HG03571 (cell line): ENCODE data around the gene AOAH.
"Not testable (repeated sequence)": the region's sequence is repeated elsewhere in the genome, so short reads cannot be mapped to it uniquely, and the experiment has no call there.

Source experiments
- ATAC-seq: cut with Tn5 transposase; IDR thresholded peaks from one replicate; pipeline ENCODE4 v1.9.1; 2021; ENCODE audit not compliant: unreplicated experiment

Gene AOAH

GRCh38 chr7:36739351-36739750 is 15.1 kb upstream of the AOAH start:
- ATAC-seq, result no peak

DNA sequence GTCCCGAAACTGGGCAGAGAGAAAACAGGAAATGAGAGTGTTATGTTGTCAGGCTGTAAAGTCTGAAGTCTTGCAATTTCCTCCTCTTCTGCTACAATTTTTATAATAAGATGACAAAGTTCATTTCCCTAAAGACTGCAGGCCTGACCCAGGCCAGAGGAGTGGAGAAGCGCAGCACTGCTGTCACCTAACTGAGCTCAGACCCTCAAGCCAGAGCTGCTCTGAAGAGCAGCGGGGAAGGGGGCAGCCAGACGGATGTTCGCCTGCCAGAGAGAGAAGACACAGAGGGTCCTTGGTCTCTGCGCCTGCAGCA is 12.6 kb upstream of the AOAH start:
- ATAC-seq, result peak; percentile 83

GRCh38 chr7:36736090-36736898 is 12.0 kb upstream of the AOAH start:
- no peak for ATAC-seq

DNA sequence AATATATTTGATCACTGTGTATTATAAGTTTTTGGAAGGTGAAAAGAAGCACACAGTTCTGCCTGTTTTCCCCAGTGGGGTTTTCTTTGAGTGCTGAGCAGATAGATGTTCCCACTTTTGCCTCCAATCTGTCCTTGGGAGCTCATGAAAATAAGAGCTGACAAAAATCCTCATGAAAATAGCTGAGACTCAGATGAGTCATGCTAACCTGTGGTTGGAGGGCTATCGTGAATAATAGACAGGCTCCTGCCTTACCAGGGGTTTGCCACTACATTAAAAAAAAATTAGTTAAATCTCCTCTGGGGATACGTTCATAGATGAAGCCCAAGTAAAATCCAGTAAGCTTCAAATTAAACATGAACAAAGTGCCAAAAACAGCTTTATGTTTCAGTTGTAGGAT is 10.9 kb upstream of the AOAH start:
- no peak for ATAC-seq

GRCh38 chr7:36734731-36735130 is 10.4 kb upstream of the AOAH start:
- ATAC-seq, result no peak

DNA sequence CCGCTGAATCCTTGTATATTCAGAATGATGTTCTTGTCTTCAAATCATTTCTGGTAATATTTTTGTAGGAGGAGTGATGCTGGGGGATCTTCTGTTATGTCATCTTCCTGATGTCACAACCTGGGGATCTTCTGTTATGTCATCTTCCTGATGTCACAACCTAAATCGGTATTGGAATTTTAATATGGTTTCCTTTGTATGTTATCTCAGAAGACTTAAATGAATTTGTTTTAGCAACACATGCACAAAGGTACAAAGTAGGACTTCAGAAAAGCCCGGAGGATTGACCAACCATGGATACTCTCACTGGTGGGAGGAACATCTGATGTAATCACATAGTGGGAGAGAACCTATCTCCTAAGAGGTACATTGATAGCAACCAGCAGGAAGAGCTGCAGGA is 9.1 kb upstream of the AOAH start:
- no peak for ATAC-seq

DNA sequence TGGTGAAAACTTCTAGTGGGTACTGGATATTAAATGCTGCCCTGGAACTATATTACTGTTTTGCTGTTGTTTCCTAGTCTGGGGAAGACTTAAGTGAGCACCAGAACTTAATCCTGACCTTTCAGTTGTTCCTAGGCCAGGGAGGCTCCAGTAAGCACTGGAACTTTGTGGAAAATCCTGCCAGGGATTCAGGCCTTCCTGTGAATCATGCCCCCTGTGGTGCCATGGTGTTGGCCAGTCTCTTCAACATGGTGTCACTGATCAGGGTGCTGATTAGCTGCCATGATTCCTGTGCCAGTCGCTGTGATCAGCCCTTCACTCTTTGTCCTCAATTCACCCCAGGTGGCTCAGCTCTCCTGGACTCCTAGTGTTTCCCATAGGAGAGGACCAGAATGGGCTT is 8.5 kb upstream of the AOAH start:
- no peak for ATAC-seq

- no peak for ATAC-seq
Observed at GRCh38 chr7:36730046-36730445, 5.8 kb upstream of the AOAH start.

DNA sequence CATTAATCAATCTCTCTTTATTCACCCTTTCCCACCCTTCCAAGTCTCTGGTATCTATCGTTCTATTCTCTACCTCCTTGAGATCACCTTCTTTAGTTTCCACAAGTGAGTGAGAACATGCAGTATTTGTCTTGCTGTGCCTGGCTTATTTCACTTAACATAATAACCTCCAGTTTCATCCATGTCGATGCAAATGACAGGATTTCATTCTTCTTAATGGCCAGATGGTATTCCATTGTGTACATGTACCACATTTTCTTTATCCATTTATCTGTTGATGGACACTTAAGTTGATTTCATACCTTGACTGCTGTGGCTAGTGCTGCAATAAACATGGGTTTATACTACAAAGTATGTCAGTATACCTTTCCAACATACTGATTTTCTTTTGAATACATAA is 3.8 kb upstream of the AOAH start:
- ATAC-seq, result no peak

DNA sequence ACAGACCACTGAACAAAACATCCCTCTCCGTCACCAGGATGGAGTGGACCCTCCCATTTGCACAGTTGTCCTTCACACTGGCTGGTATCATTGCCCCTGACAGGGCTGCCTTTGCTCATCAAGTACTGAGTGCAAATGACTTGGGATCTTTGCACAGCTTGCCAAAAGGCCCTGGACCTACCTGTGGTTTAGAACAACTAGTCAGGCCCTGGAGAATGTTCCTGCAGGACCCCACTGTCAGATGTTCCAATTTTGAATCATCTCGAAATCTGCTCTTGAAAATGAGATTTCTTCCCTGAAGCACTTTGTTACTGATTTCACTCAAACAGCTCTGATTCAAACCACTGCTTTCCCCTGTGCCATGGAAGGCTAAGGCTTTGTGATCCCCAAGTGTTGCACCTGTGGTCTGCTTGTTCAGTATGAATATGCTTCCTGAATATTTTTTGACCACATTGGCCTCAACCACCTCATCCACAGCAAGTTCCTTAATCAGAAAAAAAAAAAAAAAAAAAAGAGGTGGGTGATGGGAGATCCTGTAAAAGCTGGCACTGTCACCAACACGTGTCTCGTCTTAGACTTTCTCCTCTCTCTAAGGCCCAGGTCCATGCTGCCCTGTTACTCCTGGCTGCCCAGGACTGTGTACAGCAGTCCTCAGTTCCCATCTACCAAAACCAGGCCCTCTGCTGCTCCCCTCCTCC is 2.7 kb upstream of the AOAH start:
- no peak for ATAC-seq

- ATAC-seq, result no peak
Observed at GRCh38 chr7:36726311-36726710, 2.0 kb upstream of the AOAH start.

GRCh38 chr7:36724996-36725395 is 702 bp upstream of the AOAH start:
- ATAC-seq, result no peak

GRCh38 chr7:36723291-36723690 is 1.0 kb downstream of the AOAH start:
- no peak for ATAC-seq

- no peak for ATAC-seq
Observed at GRCh38 chr7:36719083-36719632, 5.1 kb downstream of the AOAH start.

- ATAC-seq, result no peak
Observed at GRCh38 chr7:36717586-36717985, 6.7 kb downstream of the AOAH start.

DNA sequence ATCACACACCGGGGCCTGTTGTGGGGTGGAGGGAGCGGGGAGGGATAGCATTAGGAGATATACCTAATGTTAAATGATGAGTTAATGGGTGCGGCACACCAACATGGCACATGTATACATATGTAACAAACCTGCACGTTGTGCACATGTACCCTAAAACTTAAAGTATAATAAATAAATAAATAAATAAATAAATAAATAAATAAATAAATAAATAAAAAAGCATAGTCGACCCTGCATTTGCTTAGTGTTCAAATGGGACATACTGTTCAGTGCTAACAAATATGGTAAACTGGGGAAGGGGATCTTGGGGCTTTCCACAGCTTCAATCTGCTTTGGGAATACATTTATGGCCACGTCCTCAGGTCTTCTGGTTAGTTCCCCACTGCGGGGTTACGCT is 7.5 kb downstream of the AOAH start:
- not testable (repeated sequence) for ATAC-seq

GRCh38 chr7:36712015-36712414 is 12.3 kb downstream of the AOAH start:
- ATAC-seq, result no peak

DNA sequence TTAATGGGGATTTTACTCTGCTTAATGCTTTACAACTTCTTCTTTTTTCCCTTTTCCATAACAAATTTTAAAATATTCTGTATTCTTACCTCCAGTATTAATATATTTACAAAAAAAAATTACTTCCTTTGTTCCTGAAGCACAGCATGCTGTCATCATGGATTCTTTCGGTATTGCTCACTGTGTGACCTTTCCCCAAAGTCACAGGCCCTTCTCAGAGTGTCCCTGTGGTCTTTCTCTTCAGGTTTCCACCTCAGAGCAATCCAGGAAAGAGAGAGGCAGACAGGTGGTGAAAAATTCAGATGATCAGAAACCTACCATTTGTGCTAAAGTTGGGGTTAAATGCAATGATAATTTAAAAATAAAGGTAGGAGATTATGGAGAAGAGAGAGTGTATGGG is 13.0 kb downstream of the AOAH start:
- ATAC-seq, result no peak

DNA sequence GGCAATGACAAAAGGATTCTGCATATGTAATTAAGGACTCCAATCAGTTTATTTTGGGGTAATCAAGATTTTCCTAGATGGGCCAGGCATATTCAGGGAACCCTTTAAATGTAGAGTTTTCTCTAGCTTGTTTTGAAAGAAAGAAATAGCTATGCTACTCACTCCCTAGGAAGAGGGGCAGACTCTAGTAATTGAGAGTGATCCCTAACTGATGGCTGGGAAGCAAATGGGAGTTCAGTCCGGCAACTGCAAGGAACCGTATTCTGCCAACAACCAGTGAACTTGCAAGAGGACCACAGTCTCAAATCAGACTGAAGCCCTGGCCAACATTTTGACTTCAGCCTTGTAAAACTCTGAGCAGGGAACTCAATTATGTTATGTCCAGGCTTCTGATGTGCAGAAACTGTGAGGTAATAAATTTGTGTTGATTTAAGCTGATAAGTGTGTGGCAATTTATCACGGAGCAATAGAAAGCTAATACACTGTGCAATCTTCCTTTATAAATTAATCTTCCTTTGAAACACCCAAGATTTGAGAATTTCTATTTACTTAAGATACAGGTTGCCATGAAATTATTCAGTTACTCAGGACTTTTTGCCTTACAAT is 14.0 kb downstream of the AOAH start:
- ATAC-seq, result no peak

DNA sequence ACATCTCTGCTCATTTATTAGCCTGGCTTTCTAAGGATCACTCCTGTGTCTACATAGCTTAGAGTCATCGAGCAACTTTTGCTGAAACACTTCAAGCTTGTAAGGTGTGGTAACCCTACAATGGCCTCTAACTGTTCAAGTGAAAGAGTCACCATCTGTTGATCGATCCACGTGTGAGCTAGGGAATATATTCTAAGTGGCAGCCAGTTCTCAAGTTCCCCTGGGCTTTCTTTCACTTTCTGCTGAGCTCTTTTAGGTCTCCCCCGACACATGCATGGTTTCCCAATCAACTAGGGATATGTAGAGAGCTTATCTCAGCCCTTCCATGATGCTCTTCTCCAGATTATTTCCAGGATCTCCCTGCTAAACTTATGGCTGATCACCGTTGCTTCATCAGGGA is 15.5 kb downstream of the AOAH start:
- ATAC-seq, result no peak

GRCh38 chr7:36707898-36708297 is 16.4 kb downstream of the AOAH start:
- no peak for ATAC-seq

DNA sequence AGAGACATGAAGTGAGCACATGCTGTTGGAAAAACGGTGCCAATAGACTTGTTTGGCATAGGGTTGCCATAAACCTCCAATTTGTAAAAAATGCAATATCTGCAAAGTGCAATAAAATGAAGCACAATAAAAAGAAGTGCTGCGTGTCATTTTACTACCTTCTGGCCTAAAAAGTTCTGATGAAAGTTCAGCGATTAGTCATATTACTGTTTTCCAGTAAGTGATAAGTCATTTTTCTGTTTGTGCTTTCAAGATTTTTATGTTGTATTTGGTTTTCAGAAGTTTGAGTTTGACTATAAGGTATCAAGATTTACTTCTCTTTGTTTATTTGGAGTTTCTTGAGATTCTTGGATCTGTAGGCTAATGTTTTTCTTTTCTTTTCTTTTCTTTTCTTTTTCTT is 16.8 kb downstream of the AOAH start:
- ATAC-seq, result no peak
